Thyroid gland (tissue), 4 donors: ENCODE measurements around the gene ASGR1. TPM values are rescaled to one million over a fixed set of nuclear protein-coding genes. Genes with fewer than 3 reads are reported as not detected.

ENCODE experiments used
- DNase-seq, 2 donors: peaks; one replicate each; pipeline ENCODE4 v3.0.0-alpha.2; 2019
- H3K27ac ChIP-seq, 3 donors: fragments of 200-600 bp; sonication (generic); 1 replicate in 2 of 3; 2 replicates in 1 of 3; pipeline ENCODE4 v1.5.1; 2016 to 2019; ENCODE audit warnings: mild to moderate bottlenecking in 1 of 3, moderate library complexity in 1 of 3
- H3K27me3 ChIP-seq: fragments of 200-600 bp; sonication (generic); one replicate; pipeline ENCODE4 v1.5.1; 2019
- H3K36me3 ChIP-seq, 2 donors: fragments of 200-600 bp; sonication (generic); one replicate each; pipeline ENCODE4 v1.5.1; 2016 to 2019
- H3K4me1 ChIP-seq, 2 donors: fragments of 200-600 bp; sonication (generic); one replicate each; pipeline ENCODE4 v1.5.1; 2017 to 2019
- H3K4me3 ChIP-seq, 3 donors: fragments of 200-600 bp; sonication (generic); replicated peaks in 1 of 3; 1 replicate in 2 of 3; 2 replicates in 1 of 3; pipeline ENCODE4 v1.5.1; 2016; ENCODE audit warnings: mild to moderate bottlenecking in 1 of 3
- H3K9me3 ChIP-seq: fragments of 200-600 bp; sonication (generic); one replicate; pipeline ENCODE4 v1.5.1; 2017
- CTCF ChIP-seq, 6 experiments: fragments of 200-600 bp in 3 of 6; fragments of 450-650 bp in 3 of 6; sonication (generic) in 3 of 6; IDR thresholded peaks; one replicate each; pipeline ENCODE4 v1.5.1; 2016 to 2019; ENCODE audit warnings: antibody characterized with exemption in 6 of 6, mild to moderate bottlenecking in 2 of 6, inconsistent platforms in 1 of 6, moderate library complexity in 1 of 6
- POLR2A ChIP-seq, 2 donors: fragments of 450-650 bp; IDR thresholded peaks; one replicate each; pipeline ENCODE4 v1.6.1; 2017; ENCODE audit warnings: antibody characterized with exemption in 2 of 2, mild to moderate bottlenecking in 2 of 2, moderate library complexity in 1 of 2
- WGBS, 2 donors: methylation state at CpG; one replicate each; pipeline ENCODE4 v1.1.5; 2017; 5-methylcytosine and 5-hydroxymethylcytosine counted together
- intact Hi-C: fragments of 100-400 bp; cut with DNase I; formaldehyde crosslinking; loops from one replicate; pipeline ENCODE4 v1.15.1; 2023
- total RNA-seq, 4 donors: library from RNA; depleted of rRNA; stranded (reverse); fragments of >200 nt; gene quantifications; one replicate each; pipeline ENCODE4 v1.2.3, GENCODE V29; 2016

ASGR1 gene
- total RNA-seq, 4 donors from 2014 or later, result 3.0 to 6.5 (median 3.3) TPM; not detected in 1

- intact Hi-C loops, result loop anchor here (5.0 kb wide), 1 partner anchor 127 kb away; no protein-coding TSS in a partner anchor
- H3K27me3 ChIP-seq, result no peaks in the 10 kb centered on the region
- no peak overlapping the region for H3K4me3 ChIP-seq
- WGBS, 2 donors, result 76 to 77% methylated on average over 11 of the region's 11 CpGs
- no peaks in the 10 kb centered on the region for H3K9me3 ChIP-seq
- H3K36me3 ChIP-seq, result no peaks in the 10 kb centered on the region
- no peak for DNase-seq
- TF ChIP-seq POLR2A (IDR thresholded peaks at IDR 0.05) (no peak), CTCF (IDR thresholded peaks at IDR 0.05) (no peak)
- H3K4me1 ChIP-seq, result peaks cover 13 to 18% of the 10 kb centered on the region in 2 donors
- no peak overlapping the region for H3K27ac ChIP-seq
Measured at GRCh38 chr17:7178973-7179316, 225 bp downstream of the ASGR1 start.

GRCh38 chr17:7177954-7178477 lies 1.2 kb downstream of the ASGR1 start:
- H3K4me3 ChIP-seq, result peak overlapping the region in 2 of 3 donors; percentile 11 to 29

GRCh38 chr17:7177191-7177953 lies 1.8 kb downstream of the ASGR1 start:
- no peak for TF ChIP-seq POLR2A (IDR thresholded peaks at IDR 0.05)
- peak; percentile 75 to 97 (median 88) for TF ChIP-seq CTCF (IDR thresholded peaks at IDR 0.05)
- H3K36me3 ChIP-seq, result no peaks in the 10 kb centered on the region
- WGBS, 2 donors, result 3% methylated on average over 28 to 31 of the region's 31 CpGs
- peak overlapping the region in 2 of 3 donors; percentile 21 to 45 for H3K27ac ChIP-seq
- peak; percentile 75 to 77 for DNase-seq
- H3K4me1 ChIP-seq, result peaks cover 19 to 30% of the 10 kb centered on the region in 2 donors
- no peaks in the 10 kb centered on the region for H3K27me3 ChIP-seq
- H3K9me3 ChIP-seq, result no peaks in the 10 kb centered on the region
- intact Hi-C loops, result loop anchor here (5.0 kb wide), 1 partner anchor 125 kb away; no protein-coding TSS in a partner anchor
- H3K4me3 ChIP-seq, result peak overlapping the region in 2 of 3 donors; percentile 24 to 29

More at GRCh38 chr17:7177954-7178477, 1.2 kb downstream of the ASGR1 start:
- Histone ChIP-seq H3K27me3 (no peaks in the 10 kb centered on the region), H3K36me3 (no peaks in the 10 kb centered on the region), H3K27ac (no peak overlapping the region), H3K4me1 (peaks cover 17 to 26% of the 10 kb centered on the region in 2 donors), H3K9me3 (no peaks in the 10 kb centered on the region)
- WGBS, 2 donors, result 1 to 6% methylated on average over 13 to 18 of the region's 18 CpGs
- peak; percentile 17 to 28 for DNase-seq
- intact Hi-C loops, result loop anchor here (5.0 kb wide), 1 partner anchor 126 kb away; no protein-coding TSS in a partner anchor
- TF ChIP-seq CTCF (IDR thresholded peaks at IDR 0.05), result no peak
- TF ChIP-seq POLR2A (IDR thresholded peaks at IDR 0.05), result no peak

- H3K27me3 ChIP-seq, result no peaks in the 10 kb centered on the region
- no peaks in the 10 kb centered on the region for H3K36me3 ChIP-seq
- H3K4me1 ChIP-seq, result peaks cover 23 to 34% of the 10 kb centered on the region in 2 donors
- peak overlapping the region in 2 of 3 donors; percentile 21 to 45 for H3K27ac ChIP-seq
- TF ChIP-seq CTCF (IDR thresholded peaks at IDR 0.05) (no peak), POLR2A (IDR thresholded peaks at IDR 0.05) (no peak)
- peak overlapping the region in 2 of 3 donors; percentile 24 to 29 for H3K4me3 ChIP-seq
- intact Hi-C loops, result loop anchor here (5.0 kb wide), 1 partner anchor 125 kb away; no protein-coding TSS in a partner anchor
- WGBS, 2 donors, result 8 to 10% methylated on average over 16 to 17 of the region's 17 CpGs
- H3K9me3 ChIP-seq, result no peaks in the 10 kb centered on the region
- peak; percentile 43 for DNase-seq
Measured at GRCh38 chr17:7176841-7177190, 2.4 kb downstream of the ASGR1 start.
